ENCODE results near the gene PEAK1. TPM values are rescaled to one million over a fixed set of nuclear protein-coding genes. Genes with fewer than 3 reads are reported as not detected.
A peak's percentile ranks its signal among the peaks of the same experiment; 100 is the strongest.

The PEAK1 gene
- total and polyA plus RNA-seq, 7 donors, result 4.0 to 32.1 (median 25.3) TPM

GRCh38 chr15:77069521-77070121 lies 350.3 kb downstream of the PEAK1 start:
- ATAC-seq (peak; percentile 27 to 51 (median 44)), DNase-seq (no peak)
- H3K4me1 ChIP-seq, result peaks cover 42% of the 10 kb centered on the region
- intact Hi-C loops (cut with DNase I), result loop anchor here (5.0 kb wide), 2 partner anchors 32 to 37 kb away; no protein-coding TSS in a partner anchor
- no peaks in the 10 kb centered on the region for H3K9me3 ChIP-seq
- no peak for TF ChIP-seq CTCF (IDR thresholded peaks at IDR 0.05)
- H3K4me3 ChIP-seq, result peak overlapping the region; percentile 94
- H3K27ac ChIP-seq, result peak overlapping the region; percentile 96
- H3K27me3 ChIP-seq (ENCODE audit: insufficient read depth in 3 of 3, low read length in 2 of 3), result no peaks in the 10 kb centered on the region
- 7 to 11% (median 9%) methylated on average over 13 of the region's 13 CpGs for WGBS, 3 donors
- H3K36me3 ChIP-seq (ENCODE audit: insufficient read depth in 1 of 2, low read depth in 1 of 2), result no peaks in the 10 kb centered on the region

- Histone ChIP-seq H3K4me1 (peaks cover 52% of the 10 kb centered on the region), H3K27ac (peak overlapping the region; percentile 96), H3K36me3 (ENCODE audit: insufficient read depth in 1 of 2, low read depth in 1 of 2) (no peaks in the 10 kb centered on the region), H3K9me3 (no peaks in the 10 kb centered on the region), H3K4me3 (peak overlapping the region; percentile 94), H3K27me3 (ENCODE audit: insufficient read depth in 3 of 3, low read length in 2 of 3) (no peaks in the 10 kb centered on the region)
- intact Hi-C loops (cut with DNase I), result no loop called here
- WGBS, 3 donors, result 77 to 88% (median 77%) methylated on average over 7 of the region's 7 CpGs
- DNase-seq (no peak), ATAC-seq (no peak)
- TF ChIP-seq CTCF (IDR thresholded peaks at IDR 0.05), result no peak
Measured at GRCh38 chr15:77068633-77069032, 351.3 kb downstream of the PEAK1 start.

GRCh38 chr15:77067691-77068367 lies 352.1 kb downstream of the PEAK1 start:
- no peak for ATAC-seq
- Histone ChIP-seq H3K27ac (peak overlapping the region; percentile 84), H3K4me3 (no peak overlapping the region), H3K36me3 (ENCODE audit: insufficient read depth in 1 of 2, low read depth in 1 of 2) (no peaks in the 10 kb centered on the region), H3K4me1 (peaks cover 59% of the 10 kb centered on the region), H3K27me3 (ENCODE audit: insufficient read depth in 3 of 3, low read length in 2 of 3) (no peaks in the 10 kb centered on the region), H3K9me3 (no peaks in the 10 kb centered on the region)
- TF ChIP-seq CTCF (IDR thresholded peaks at IDR 0.05), result no peak
- 67 to 93% (median 75%) methylated on average over 3 of the region's 3 CpGs for WGBS, 3 donors
- intact Hi-C loops (cut with DNase I), result no loop called here
- DNase-seq, result no peak

GRCh38 chr15:77066971-77067690 lies 352.8 kb downstream of the PEAK1 start:
- Histone ChIP-seq H3K27me3 (ENCODE audit: insufficient read depth in 3 of 3, low read length in 2 of 3) (no peaks in the 10 kb centered on the region), H3K4me3 (no peak overlapping the region), H3K9me3 (no peaks in the 10 kb centered on the region), H3K4me1 (peaks cover 63% of the 10 kb centered on the region), H3K36me3 (ENCODE audit: insufficient read depth in 1 of 2, low read depth in 1 of 2) (no peaks in the 10 kb centered on the region), H3K27ac (peak overlapping the region; percentile 84)
- intact Hi-C loops (cut with DNase I), result no loop called here
- DNase-seq (no peak), ATAC-seq (no peak)
- no peak for TF ChIP-seq CTCF (IDR thresholded peaks at IDR 0.05)
- 40 to 61% (median 51%) methylated on average over 3 of the region's 3 CpGs for WGBS, 3 donors
